ENCODE data around the gene PHPT1. TPM values are rescaled to one million over a fixed set of nuclear protein-coding genes. Genes with fewer than 3 reads are reported as not detected.

Gene PHPT1
- polyA plus RNA-seq, 4 donors, result 111 to 337 (median 169) TPM

DNA sequence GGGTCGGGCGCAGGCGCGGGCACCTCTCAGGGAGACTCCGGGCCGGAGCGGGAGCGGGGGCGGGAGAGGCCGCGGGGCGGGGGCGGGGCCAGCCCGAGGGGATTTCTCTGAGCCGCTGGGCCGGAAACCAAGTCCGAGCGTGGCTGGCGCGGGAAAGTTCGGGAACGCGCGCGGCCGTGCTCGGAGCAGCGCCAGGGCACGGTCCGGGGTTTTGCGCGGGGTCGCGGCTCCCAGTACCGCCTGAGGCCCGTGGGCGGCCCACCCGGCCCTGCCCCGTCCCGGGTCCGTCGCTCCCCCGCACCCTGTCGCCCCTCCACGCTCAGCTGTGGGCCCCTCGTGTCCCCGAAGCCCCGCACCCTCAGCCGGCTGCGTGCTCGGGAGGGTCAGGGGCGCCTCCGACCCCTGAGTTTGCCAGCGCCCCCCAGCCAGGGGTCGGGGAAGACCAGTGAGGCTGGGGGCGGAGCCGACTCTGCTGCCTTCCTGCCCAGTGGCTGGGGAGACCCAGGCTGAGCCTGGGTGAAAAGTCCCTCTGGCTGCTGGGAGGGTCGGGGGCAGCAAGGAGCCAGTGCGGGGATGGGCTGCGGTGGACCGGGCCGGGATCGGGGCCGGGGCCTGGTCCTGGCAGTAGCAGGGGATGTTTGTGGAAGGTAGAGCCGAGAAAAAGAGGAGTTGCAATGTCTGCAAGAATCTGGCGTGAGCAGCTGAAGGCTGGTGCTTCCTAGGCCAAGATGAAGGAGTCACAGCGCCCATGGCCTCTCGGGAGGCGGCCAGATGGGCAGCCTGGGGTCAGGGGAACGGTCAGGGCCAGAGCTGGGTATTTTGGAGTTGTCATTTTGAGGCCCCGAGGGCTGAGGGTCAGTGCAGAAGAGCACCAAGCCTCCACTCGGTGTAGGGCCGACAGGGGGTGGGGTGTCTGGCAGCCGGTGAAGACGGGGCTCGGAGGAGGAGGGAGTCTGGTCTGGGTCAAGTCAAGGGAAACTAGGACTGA is 37.7 kb downstream of the PHPT1 start:
- H3K4me1 ChIP-seq (ENCODE audit: control insufficient read depth in 3 of 3, insufficient read depth in 2 of 3, low read depth in 1 of 3, low read length in 2 of 3), result peaks cover 0 to 21% (median 0%) of the 10 kb centered on the region in 3 donors
- H3K9me3 ChIP-seq (ENCODE audit: control insufficient read depth in 2 of 2, insufficient read depth in 1 of 2, low read depth in 1 of 2, low read length in 1 of 2), result no peaks in the 10 kb centered on the region
- WGBS, 3 donors, result 1% methylated on average over 35 to 76 of the region's 76 CpGs
- FAIRE-seq (no peak), DNase-seq (peak; percentile 27 to 65)
- H3K27ac ChIP-seq (ENCODE audit: low read depth in 1 of 3, low read length in 2 of 3), result peak overlapping the region; percentile 24 to 70 (median 56)
- H3K27me3 ChIP-seq (ENCODE audit: control insufficient read depth in 3 of 3, insufficient read depth in 3 of 3, low read length in 3 of 3), result no peaks in the 10 kb centered on the region
- H3K36me3 ChIP-seq (ENCODE audit: control insufficient read depth in 3 of 3, insufficient read depth in 2 of 3, low read depth in 1 of 3, low read length in 3 of 3), result peaks cover 0 to 28% (median 0%) of the 10 kb centered on the region in 3 donors
- peak overlapping the region; percentile 64 to 96 (median 92) for H3K4me3 ChIP-seq (ENCODE audit: low read depth in 1 of 3, low read length in 3 of 3)

DNA sequence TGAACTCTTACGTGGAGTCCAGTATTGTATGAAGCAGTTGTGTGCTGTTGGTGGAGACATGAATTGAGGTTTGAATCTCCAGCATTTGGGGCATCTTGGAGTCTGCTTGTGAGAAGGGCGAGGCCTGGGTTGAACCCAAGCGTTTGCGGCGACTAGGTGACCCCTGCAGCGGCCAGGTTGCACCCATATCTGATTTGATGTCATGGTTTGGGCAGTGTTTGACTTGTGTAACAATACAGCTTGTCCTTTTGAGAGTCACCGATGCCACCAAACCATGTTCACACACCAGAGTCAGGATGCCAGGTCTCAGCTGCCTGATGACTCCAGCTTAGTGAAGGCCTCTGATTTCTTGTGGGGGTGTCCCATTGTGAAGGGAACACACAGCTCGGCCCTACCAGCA is 39.2 kb downstream of the PHPT1 start:
- H3K4me3 ChIP-seq (ENCODE audit: low read depth in 1 of 3, low read length in 3 of 3), result no peak overlapping the region
- H3K36me3 ChIP-seq (ENCODE audit: control insufficient read depth in 3 of 3, insufficient read depth in 2 of 3, low read depth in 1 of 3, low read length in 3 of 3), result peaks cover 0 to 39% (median 0%) of the 10 kb centered on the region in 3 donors
- FAIRE-seq, result no peak
- WGBS, 3 donors, result 79 to 86% (median 82%) methylated on average over 8 of the region's 8 CpGs
- DNase-seq, result no peak
- H3K27me3 ChIP-seq (ENCODE audit: control insufficient read depth in 3 of 3, insufficient read depth in 3 of 3, low read length in 3 of 3), result no peaks in the 10 kb centered on the region
- H3K4me1 ChIP-seq (ENCODE audit: control insufficient read depth in 3 of 3, insufficient read depth in 2 of 3, low read depth in 1 of 3, low read length in 2 of 3), result peaks cover 0 to 5% (median 0%) of the 10 kb centered on the region in 3 donors
- H3K27ac ChIP-seq (ENCODE audit: low read depth in 1 of 3, low read length in 2 of 3), result no peak overlapping the region
- no peaks in the 10 kb centered on the region for H3K9me3 ChIP-seq (ENCODE audit: control insufficient read depth in 2 of 2, insufficient read depth in 1 of 2, low read depth in 1 of 2, low read length in 1 of 2)

DNA sequence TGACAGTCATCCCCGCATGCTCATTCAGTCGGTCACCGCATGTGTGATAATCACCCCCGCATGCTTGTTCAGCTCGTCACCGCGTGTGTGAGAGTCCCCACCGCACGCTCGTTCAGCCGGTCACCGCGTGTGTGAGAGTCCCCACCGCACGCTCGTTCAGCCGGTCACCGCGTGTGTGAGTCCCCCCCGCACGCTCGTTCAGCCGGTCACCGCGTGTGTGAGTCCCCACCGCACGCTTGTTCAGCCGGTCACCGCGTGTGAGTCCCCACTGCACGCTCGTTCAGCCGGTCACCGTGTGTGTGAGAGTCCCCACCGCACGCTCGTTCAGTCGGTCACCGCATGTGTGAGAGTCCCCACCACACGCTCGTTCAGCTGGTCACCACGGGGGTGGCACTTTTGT is 40.6 kb downstream of the PHPT1 start:
- H3K4me1 ChIP-seq (ENCODE audit: control insufficient read depth in 3 of 3, insufficient read depth in 2 of 3, low read depth in 1 of 3, low read length in 2 of 3), result peaks cover 0 to 5% (median 0%) of the 10 kb centered on the region in 3 donors
- DNase-seq, result no peak
- no peaks in the 10 kb centered on the region for H3K27me3 ChIP-seq (ENCODE audit: control insufficient read depth in 3 of 3, insufficient read depth in 3 of 3, low read length in 3 of 3)
- 95 to 96% (median 95%) methylated on average over 42 of the region's 42 CpGs for WGBS, 3 donors
- no peak overlapping the region for H3K27ac ChIP-seq (ENCODE audit: low read depth in 1 of 3, low read length in 2 of 3)
- no peak for FAIRE-seq
- no peaks in the 10 kb centered on the region for H3K9me3 ChIP-seq (ENCODE audit: control insufficient read depth in 2 of 2, insufficient read depth in 1 of 2, low read depth in 1 of 2, low read length in 1 of 2)
- no peak overlapping the region for H3K4me3 ChIP-seq (ENCODE audit: low read depth in 1 of 3, low read length in 3 of 3)
- H3K36me3 ChIP-seq (ENCODE audit: control insufficient read depth in 3 of 3, insufficient read depth in 2 of 3, low read depth in 1 of 3, low read length in 3 of 3), result peaks cover 0 to 49% (median 0%) of the 10 kb centered on the region in 3 donors

GRCh38 chr9:136890661-136891060 is 41.5 kb downstream of the PHPT1 start:
- no peak overlapping the region for H3K27ac ChIP-seq (ENCODE audit: low read depth in 1 of 3, low read length in 2 of 3)
- no peak for FAIRE-seq
- WGBS, 3 donors, result 82 to 89% (median 83%) methylated on average over 13 of the region's 13 CpGs
- H3K4me3 ChIP-seq (ENCODE audit: low read depth in 1 of 3, low read length in 3 of 3), result no peak overlapping the region
- peaks cover 0 to 4% (median 0%) of the 10 kb centered on the region in 3 donors for H3K4me1 ChIP-seq (ENCODE audit: control insufficient read depth in 3 of 3, insufficient read depth in 2 of 3, low read depth in 1 of 3, low read length in 2 of 3)
- H3K9me3 ChIP-seq (ENCODE audit: control insufficient read depth in 2 of 2, insufficient read depth in 1 of 2, low read depth in 1 of 2, low read length in 1 of 2), result no peaks in the 10 kb centered on the region
- H3K36me3 ChIP-seq (ENCODE audit: control insufficient read depth in 3 of 3, insufficient read depth in 2 of 3, low read depth in 1 of 3, low read length in 3 of 3), result peaks cover 0 to 57% (median 0%) of the 10 kb centered on the region in 3 donors
- no peaks in the 10 kb centered on the region for H3K27me3 ChIP-seq (ENCODE audit: control insufficient read depth in 3 of 3, insufficient read depth in 3 of 3, low read length in 3 of 3)
- no peak for DNase-seq

DNA sequence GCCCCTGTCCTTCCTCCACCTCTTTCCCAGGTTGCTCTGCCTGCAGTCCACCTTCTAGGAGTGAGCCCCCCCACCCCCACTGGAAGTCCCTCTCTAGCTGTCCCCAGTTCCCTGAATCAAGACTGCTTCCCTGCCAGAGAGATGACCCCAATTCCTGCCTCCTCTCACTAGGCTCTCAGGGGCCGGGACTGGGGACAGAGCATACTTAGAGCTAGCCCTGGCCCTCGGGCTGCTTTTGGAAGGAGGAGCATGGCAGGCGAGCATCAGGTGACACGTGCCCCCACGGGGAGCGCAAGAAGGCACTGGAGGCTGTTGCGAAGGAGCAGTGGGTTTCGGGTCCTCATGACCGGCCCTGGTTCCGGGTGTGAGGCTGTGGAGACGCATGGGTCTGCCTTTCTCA is 46.8 kb downstream of the PHPT1 start:
- Histone ChIP-seq H3K9me3 (ENCODE audit: control insufficient read depth in 2 of 2, insufficient read depth in 1 of 2, low read depth in 1 of 2, low read length in 1 of 2) (no peaks in the 10 kb centered on the region), H3K27me3 (ENCODE audit: control insufficient read depth in 3 of 3, insufficient read depth in 3 of 3, low read length in 3 of 3) (no peaks in the 10 kb centered on the region), H3K27ac (ENCODE audit: low read depth in 1 of 3, low read length in 2 of 3) (no peak overlapping the region), H3K4me3 (ENCODE audit: low read depth in 1 of 3, low read length in 3 of 3) (no peak overlapping the region), H3K4me1 (ENCODE audit: control insufficient read depth in 3 of 3, insufficient read depth in 2 of 3, low read depth in 1 of 3, low read length in 2 of 3) (peaks cover 0 to 11% (median 3%) of the 10 kb centered on the region in 3 donors), H3K36me3 (ENCODE audit: control insufficient read depth in 3 of 3, insufficient read depth in 2 of 3, low read depth in 1 of 3, low read length in 3 of 3) (peaks cover 0 to 79% (median 0%) of the 10 kb centered on the region in 3 donors)
- WGBS, 3 donors, result 81 to 94% (median 85%) methylated on average over 11 of the region's 11 CpGs
- FAIRE-seq (no peak), DNase-seq (no peak)

DNA sequence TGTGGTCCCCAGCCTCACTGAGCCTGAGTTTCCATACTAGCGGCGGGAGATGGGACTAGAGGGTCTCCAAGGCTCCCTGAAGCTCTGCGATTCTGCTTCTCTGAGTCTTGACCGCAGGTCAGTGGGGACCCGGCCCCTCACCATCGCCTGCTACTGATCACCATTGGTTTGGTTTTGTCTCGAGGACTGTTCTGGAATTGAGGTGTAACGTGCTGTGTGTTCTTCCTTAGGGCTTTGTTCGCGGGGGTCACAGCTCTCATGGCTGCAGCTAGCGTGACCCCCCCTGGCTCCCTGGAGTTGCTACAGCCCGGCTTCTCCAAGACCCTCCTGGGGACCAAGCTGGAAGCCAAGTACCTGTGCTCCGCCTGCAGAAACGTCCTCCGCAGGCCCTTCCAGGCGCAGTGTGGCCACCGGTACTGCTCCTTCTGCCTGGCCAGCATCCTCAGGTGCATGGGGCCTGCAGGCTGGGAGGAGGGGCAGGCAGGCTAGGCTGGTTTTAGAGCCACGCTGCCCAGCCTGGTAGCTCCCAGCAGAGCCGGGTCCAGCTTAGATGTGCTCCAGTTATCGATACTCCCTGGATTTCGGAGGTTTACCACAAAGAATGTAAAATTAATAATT is 49.4 kb downstream of the PHPT1 start:
- no peaks in the 10 kb centered on the region for H3K27me3 ChIP-seq (ENCODE audit: control insufficient read depth in 3 of 3, insufficient read depth in 3 of 3, low read length in 3 of 3)
- no peak for DNase-seq
- no peak overlapping the region for H3K4me3 ChIP-seq (ENCODE audit: low read depth in 1 of 3, low read length in 3 of 3)
- H3K36me3 ChIP-seq (ENCODE audit: control insufficient read depth in 3 of 3, insufficient read depth in 2 of 3, low read depth in 1 of 3, low read length in 3 of 3), result peaks cover 0 to 78% (median 0%) of the 10 kb centered on the region in 3 donors
- H3K27ac ChIP-seq (ENCODE audit: low read depth in 1 of 3, low read length in 2 of 3), result no peak overlapping the region
- H3K4me1 ChIP-seq (ENCODE audit: control insufficient read depth in 3 of 3, insufficient read depth in 2 of 3, low read depth in 1 of 3, low read length in 2 of 3), result peaks cover 3 to 36% (median 9%) of the 10 kb centered on the region in 3 donors
- 93 to 97% (median 94%) methylated on average over 21 of the region's 21 CpGs for WGBS, 3 donors
- no peaks in the 10 kb centered on the region for H3K9me3 ChIP-seq (ENCODE audit: control insufficient read depth in 2 of 2, insufficient read depth in 1 of 2, low read depth in 1 of 2, low read length in 1 of 2)
- no peak for FAIRE-seq

GRCh38 chr9:136899196-136899595 is 50.0 kb downstream of the PHPT1 start:
- H3K4me1 ChIP-seq (ENCODE audit: control insufficient read depth in 3 of 3, insufficient read depth in 2 of 3, low read depth in 1 of 3, low read length in 2 of 3), result peaks cover 3 to 36% (median 9%) of the 10 kb centered on the region in 3 donors
- no peaks in the 10 kb centered on the region for H3K9me3 ChIP-seq (ENCODE audit: control insufficient read depth in 2 of 2, insufficient read depth in 1 of 2, low read depth in 1 of 2, low read length in 1 of 2)
- peaks cover 0 to 82% (median 0%) of the 10 kb centered on the region in 3 donors for H3K36me3 ChIP-seq (ENCODE audit: control insufficient read depth in 3 of 3, insufficient read depth in 2 of 3, low read depth in 1 of 3, low read length in 3 of 3)
- 13 to 54% (median 26%) methylated on average over 9 of the region's 9 CpGs for WGBS, 3 donors
- DNase-seq (peak; percentile 26 to 52), FAIRE-seq (no peak)
- H3K27me3 ChIP-seq (ENCODE audit: control insufficient read depth in 3 of 3, insufficient read depth in 3 of 3, low read length in 3 of 3), result no peaks in the 10 kb centered on the region
- peak overlapping the region in 1 of 3 donors; percentile 45 for H3K27ac ChIP-seq (ENCODE audit: low read depth in 1 of 3, low read length in 2 of 3)
- no peak overlapping the region for H3K4me3 ChIP-seq (ENCODE audit: low read depth in 1 of 3, low read length in 3 of 3)

DNA sequence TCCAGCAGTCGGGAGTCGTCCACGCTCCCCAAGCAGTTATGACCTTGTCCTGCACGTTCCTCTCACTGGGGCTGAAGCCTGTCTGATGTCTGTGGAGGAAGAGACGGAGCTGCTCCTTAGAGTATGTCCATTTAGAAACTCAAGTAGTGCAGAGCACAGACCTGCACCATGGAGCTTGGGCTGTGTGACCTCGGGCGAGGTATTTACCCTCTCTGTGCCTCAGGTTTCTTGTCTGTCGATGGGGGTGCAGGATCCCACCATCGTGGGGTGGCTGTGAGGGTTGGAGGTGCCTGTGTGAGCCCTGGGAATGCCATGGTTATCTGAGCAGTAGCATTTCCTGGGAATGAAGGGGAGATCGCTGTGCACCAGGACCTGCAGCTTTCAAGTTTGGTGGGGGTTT is 51.3 kb downstream of the PHPT1 start:
- H3K4me3 ChIP-seq (ENCODE audit: low read depth in 1 of 3, low read length in 3 of 3), result no peak overlapping the region
- H3K27ac ChIP-seq (ENCODE audit: low read depth in 1 of 3, low read length in 2 of 3), result peak overlapping the region in 2 of 3 donors; percentile 85 to 94
- H3K27me3 ChIP-seq (ENCODE audit: control insufficient read depth in 3 of 3, insufficient read depth in 3 of 3, low read length in 3 of 3), result no peaks in the 10 kb centered on the region
- H3K4me1 ChIP-seq (ENCODE audit: control insufficient read depth in 3 of 3, insufficient read depth in 2 of 3, low read depth in 1 of 3, low read length in 2 of 3), result peaks cover 3 to 36% (median 9%) of the 10 kb centered on the region in 3 donors
- DNase-seq (no peak), FAIRE-seq (no peak)
- H3K9me3 ChIP-seq (ENCODE audit: control insufficient read depth in 2 of 2, insufficient read depth in 1 of 2, low read depth in 1 of 2, low read length in 1 of 2), result no peaks in the 10 kb centered on the region
- H3K36me3 ChIP-seq (ENCODE audit: control insufficient read depth in 3 of 3, insufficient read depth in 2 of 3, low read depth in 1 of 3, low read length in 3 of 3), result peaks cover 0 to 76% (median 0%) of the 10 kb centered on the region in 3 donors
- WGBS, 3 donors, result 92 to 95% (median 93%) methylated on average over 10 of the region's 10 CpGs

Measured in small intestine (tissue), 7 donors.